SU-DHL-6 (cell line): ENCODE data around the gene ZNF175.

Source experiments
- H2AFZ ChIP-seq: fragments of 200-600 bp; sonication (generic); 2 replicates; pipeline ENCODE4 v1.6.1; 2014; ENCODE audit warnings: low read depth, mild to moderate bottlenecking, moderate library complexity, mixed read lengths, antibody characterized with exemption, low read length; ENCODE audit not compliant: severe bottlenecking
- H3F3A ChIP-seq: fragments of 200-600 bp; shearing (Covaris generic); 2 replicates; pipeline ENCODE4 v1.6.0; 2016; ENCODE audit warnings: antibody characterized with exemption, mild to moderate bottlenecking; ENCODE audit not compliant: insufficient read depth
- H3K27ac ChIP-seq: fragments of 200-600 bp; sonication (generic); 2 replicates; pipeline ENCODE4 v1.5.1; 2016; ENCODE audit warnings: low read depth, mild to moderate bottlenecking, low read length, moderate library complexity, mixed read lengths
- H3K27me3 ChIP-seq: fragments of 200-600 bp; sonication (generic), shearing (Covaris generic); 2 replicates; pipeline ENCODE4 v1.6.0; 2014; ENCODE audit warnings: mild to moderate bottlenecking, low read length
- H3K36me3 ChIP-seq: fragments of 200-600 bp; sonication (generic); 2 replicates; pipeline ENCODE4 v1.6.1; 2014; ENCODE audit warnings: mild to moderate bottlenecking, low read length, mixed read lengths
- H3K4me2 ChIP-seq: fragments of 300-600, 200-600 bp; shearing (Covaris generic), sonication (generic); 2 replicates; pipeline ENCODE4 v1.6.0; 2014; ENCODE audit warnings: low read length, low read depth, mild to moderate bottlenecking; ENCODE audit not compliant: poor library complexity, severe bottlenecking
- H3K4me3 ChIP-seq: fragments of 200-600 bp; sonication (generic); 2 replicates; pipeline ENCODE4 v1.5.1; 2014; ENCODE audit warnings: antibody characterized with exemption, low read length, mild to moderate bottlenecking, mixed read lengths; ENCODE audit not compliant: insufficient read depth, poor library complexity, severe bottlenecking
- H3K79me2 ChIP-seq: fragments of 200-600 bp; sonication (generic); 2 replicates; pipeline ENCODE4 v1.6.1; 2014; ENCODE audit warnings: mild to moderate bottlenecking, low read length, moderate library complexity; ENCODE audit not compliant: insufficient read depth
- H3K9ac ChIP-seq: fragments of 200-600 bp; sonication (generic); 2 replicates; pipeline ENCODE4 v1.7.0; 2014; ENCODE audit warnings: mild to moderate bottlenecking, low read length
- H3K9me2 ChIP-seq: fragments of 200-600 bp; sonication (generic); replicated peaks from 2 replicates; pipeline ENCODE4 v1.6.1; 2014; ENCODE audit warnings: low read length; ENCODE audit not compliant: insufficient read depth
- H3K9me3 ChIP-seq: fragments of 200-600 bp; sonication (generic); 2 replicates; pipeline ENCODE4 v1.6.1; 2014; ENCODE audit warnings: low read length, mixed read lengths; ENCODE audit not compliant: insufficient read depth
- H4K20me1 ChIP-seq: fragments of 200-600 bp; sonication (generic); 2 replicates; pipeline ENCODE4 v1.6.1; 2014; ENCODE audit warnings: low read depth, mild to moderate bottlenecking, antibody characterized with exemption, low read length, moderate library complexity, mixed read lengths
- EZH2phosphoT487 ChIP-seq: fragments of 200-600 bp; sonication (generic), shearing (Covaris generic); conservative IDR thresholded peaks from 2 replicates; pipeline ENCODE4 v1.6.1; 2018; ENCODE audit warnings: mild to moderate bottlenecking, antibody characterized with exemption, low read length, moderate library complexity, mixed read lengths
- TF ChIP-seq, protein P1 (sequence below): fragments of 200-600 bp; sonication (generic); IDR thresholded peaks from one replicate; pipeline ENCODE4 v1.5.1; 2017; ENCODE audit warnings: antibody characterized with exemption, mild to moderate bottlenecking, low read length, moderate library complexity; ENCODE audit not compliant: insufficient read depth, poor library complexity, severe bottlenecking

Gene ZNF175

DNA sequence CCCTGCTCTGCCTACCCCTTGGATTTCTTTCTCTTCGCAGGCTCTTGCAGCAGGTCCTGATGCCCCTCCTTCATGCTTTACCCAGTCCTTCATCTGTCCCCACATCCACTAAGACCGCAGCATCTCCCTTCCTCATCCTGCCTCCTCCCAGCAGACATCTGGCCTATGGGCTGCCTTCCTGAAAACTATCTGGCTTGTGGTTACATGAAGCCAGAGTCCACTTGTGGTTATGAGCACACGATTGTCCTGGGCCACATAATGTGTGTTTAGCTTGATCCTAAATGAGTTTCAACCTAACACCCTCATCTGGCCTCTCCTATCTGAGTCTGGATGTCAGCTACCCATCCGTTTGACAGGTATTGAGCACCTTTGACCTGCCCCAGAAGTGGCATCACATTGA, 5.5 kb upstream of the ZNF175 start:
- Histone ChIP-seq H3K27ac (no peak overlapping the region), H3K9me3 (no peaks in the 10 kb centered on the region), H3K9ac (no peak overlapping the region), H2AFZ (no peak overlapping the region), H3K4me3 (no peak overlapping the region), H3K4me2 (no peak overlapping the region), H3K9me2 (no peaks in the 10 kb centered on the region), H4K20me1 (no peaks in the 10 kb centered on the region), H3K36me3 (no peaks in the 10 kb centered on the region), H3F3A (no peaks in the 10 kb centered on the region), H3K27me3 (no peaks in the 10 kb centered on the region), H3K79me2 (no peaks in the 10 kb centered on the region)
- no peak for TF ChIP-seq EZH2phosphoT487
- TF ChIP-seq, protein P1, sequence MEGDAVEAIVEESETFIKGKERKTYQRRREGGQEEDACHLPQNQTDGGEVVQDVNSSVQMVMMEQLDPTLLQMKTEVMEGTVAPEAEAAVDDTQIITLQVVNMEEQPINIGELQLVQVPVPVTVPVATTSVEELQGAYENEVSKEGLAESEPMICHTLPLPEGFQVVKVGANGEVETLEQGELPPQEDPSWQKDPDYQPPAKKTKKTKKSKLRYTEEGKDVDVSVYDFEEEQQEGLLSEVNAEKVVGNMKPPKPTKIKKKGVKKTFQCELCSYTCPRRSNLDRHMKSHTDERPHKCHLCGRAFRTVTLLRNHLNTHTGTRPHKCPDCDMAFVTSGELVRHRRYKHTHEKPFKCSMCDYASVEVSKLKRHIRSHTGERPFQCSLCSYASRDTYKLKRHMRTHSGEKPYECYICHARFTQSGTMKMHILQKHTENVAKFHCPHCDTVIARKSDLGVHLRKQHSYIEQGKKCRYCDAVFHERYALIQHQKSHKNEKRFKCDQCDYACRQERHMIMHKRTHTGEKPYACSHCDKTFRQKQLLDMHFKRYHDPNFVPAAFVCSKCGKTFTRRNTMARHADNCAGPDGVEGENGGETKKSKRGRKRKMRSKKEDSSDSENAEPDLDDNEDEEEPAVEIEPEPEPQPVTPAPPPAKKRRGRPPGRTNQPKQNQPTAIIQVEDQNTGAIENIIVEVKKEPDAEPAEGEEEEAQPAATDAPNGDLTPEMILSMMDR = no peak

- no peaks in the 10 kb centered on the region for H3K27me3 ChIP-seq
These were observed 4.5 kb upstream of the ZNF175 start for GRCh38 chr19:51566489-51567100.

GRCh38 chr19:51567583-51567982, 3.5 kb upstream of the ZNF175 start:
- TF ChIP-seq, protein P1 = no peak
- TF ChIP-seq EZH2phosphoT487 = no peak
- no peaks in the 10 kb centered on the region for H3K79me2 ChIP-seq
- no peaks in the 10 kb centered on the region for H3F3A ChIP-seq
- no peak overlapping the region for H3K4me3 ChIP-seq
- H3K9me3 ChIP-seq = no peaks in the 10 kb centered on the region
- H3K4me2 ChIP-seq = no peak overlapping the region
- no peaks in the 10 kb centered on the region for H3K27me3 ChIP-seq
- no peak overlapping the region for H3K27ac ChIP-seq
- no peak overlapping the region for H3K9ac ChIP-seq
- H3K9me2 ChIP-seq = no peaks in the 10 kb centered on the region
- H4K20me1 ChIP-seq = no peaks in the 10 kb centered on the region
- H3K36me3 ChIP-seq = no peaks in the 10 kb centered on the region
- no peak overlapping the region for H2AFZ ChIP-seq

More at GRCh38 chr19:51566489-51567100, 4.5 kb upstream of the ZNF175 start:
- Histone ChIP-seq H3K4me3 (no peak overlapping the region), H2AFZ (no peak overlapping the region), H3K4me2 (no peak overlapping the region), H3K9ac (no peak overlapping the region), H3F3A (no peaks in the 10 kb centered on the region), H3K36me3 (no peaks in the 10 kb centered on the region), H3K9me3 (no peaks in the 10 kb centered on the region), H3K27ac (no peak overlapping the region), H3K79me2 (no peaks in the 10 kb centered on the region), H3K9me2 (no peaks in the 10 kb centered on the region), H4K20me1 (no peaks in the 10 kb centered on the region)
- TF ChIP-seq EZH2phosphoT487 = no peak
- TF ChIP-seq, protein P1 = no peak
